ENCODE measurements around the gene HEATR3. TPM values are rescaled to one million over a fixed set of nuclear protein-coding genes. Genes with fewer than 3 reads are reported as not detected.

The HEATR3 gene
- total and polyA plus RNA-seq, 2 experiments from 2014 or later: 7.5 to 29.9 TPM

DNA sequence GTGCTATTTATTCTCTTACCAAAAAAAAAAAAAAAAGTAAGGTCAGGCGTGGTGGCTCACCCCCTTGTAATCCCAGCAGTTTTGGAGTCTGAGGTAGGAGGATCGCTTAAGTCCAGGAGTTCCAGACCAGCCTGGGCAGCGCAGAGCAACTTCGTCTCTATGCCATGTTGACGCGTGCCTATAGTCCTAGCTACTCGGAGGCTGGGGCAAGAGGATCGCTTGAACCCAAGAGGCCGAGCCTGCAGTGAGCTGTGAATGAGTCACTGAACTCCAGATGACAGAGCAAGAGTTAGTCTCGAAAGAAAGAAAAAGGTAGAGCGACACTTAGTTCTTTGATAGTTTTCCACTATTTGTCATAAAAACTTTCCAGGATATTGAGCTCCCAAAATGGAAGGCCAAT lies 86.0 kb downstream of the HEATR3 start:
- H3K4me2 ChIP-seq: peak overlapping the region; percentile 72
- peaks cover 22% of the 10 kb centered on the region for H4K20me1 ChIP-seq (replicated peaks; ENCODE audit: insufficient read depth)
- no peak for TF ChIP-seq EZH2 (IDR thresholded peaks at IDR 0.05; ENCODE audit: low read depth, unreplicated experiment)
- no peak for TF ChIP-seq NANOG (IDR thresholded peaks at IDR 0.05; ENCODE audit: borderline replicate concordance)
- TF ChIP-seq CREB1 (CRISPR knock-in tag; IDR thresholded peaks at IDR 0.05; ENCODE audit: low read depth): no peak
- TF ChIP-seq, protein P1, sequence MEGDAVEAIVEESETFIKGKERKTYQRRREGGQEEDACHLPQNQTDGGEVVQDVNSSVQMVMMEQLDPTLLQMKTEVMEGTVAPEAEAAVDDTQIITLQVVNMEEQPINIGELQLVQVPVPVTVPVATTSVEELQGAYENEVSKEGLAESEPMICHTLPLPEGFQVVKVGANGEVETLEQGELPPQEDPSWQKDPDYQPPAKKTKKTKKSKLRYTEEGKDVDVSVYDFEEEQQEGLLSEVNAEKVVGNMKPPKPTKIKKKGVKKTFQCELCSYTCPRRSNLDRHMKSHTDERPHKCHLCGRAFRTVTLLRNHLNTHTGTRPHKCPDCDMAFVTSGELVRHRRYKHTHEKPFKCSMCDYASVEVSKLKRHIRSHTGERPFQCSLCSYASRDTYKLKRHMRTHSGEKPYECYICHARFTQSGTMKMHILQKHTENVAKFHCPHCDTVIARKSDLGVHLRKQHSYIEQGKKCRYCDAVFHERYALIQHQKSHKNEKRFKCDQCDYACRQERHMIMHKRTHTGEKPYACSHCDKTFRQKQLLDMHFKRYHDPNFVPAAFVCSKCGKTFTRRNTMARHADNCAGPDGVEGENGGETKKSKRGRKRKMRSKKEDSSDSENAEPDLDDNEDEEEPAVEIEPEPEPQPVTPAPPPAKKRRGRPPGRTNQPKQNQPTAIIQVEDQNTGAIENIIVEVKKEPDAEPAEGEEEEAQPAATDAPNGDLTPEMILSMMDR (conservative IDR thresholded peaks at IDR 0.05; ENCODE audit: low read depth in 2 of 2): no peak
- peak overlapping the region; percentile 84 for H3K4me3 ChIP-seq
- no peaks in the 10 kb centered on the region for H3K9me3 Mint-ChIP-seq
- H3K4me1 ChIP-seq (ENCODE audit: insufficient read depth): peaks cover 16% of the 10 kb centered on the region
- peak overlapping the region; percentile 87 for H3K4me3 Mint-ChIP-seq
- peaks cover 2% of the 10 kb centered on the region; the same call in 1 of the 3 replicates for H3K36me3 Mint-ChIP-seq (ENCODE audit: low read depth)
- no peaks in the 10 kb centered on the region for H3F3A ChIP-seq (replicated peaks; ENCODE audit: low read depth)
- H3K27ac Mint-ChIP-seq: 0 out of 2 replicates have a peak overlapping the region, but pooled peaks have one; percentile 83
- no peak for DNase-seq (ENCODE audit: low spot score)
- no peak overlapping the region for H3K27ac ChIP-seq (ENCODE audit: low read depth)
- peaks cover 5% of the 10 kb centered on the region for H3K27me3 Mint-ChIP-seq (ENCODE audit: insufficient read depth, low read depth, poor library complexity)
- no peaks in the 10 kb centered on the region for H3K27me3 ChIP-seq (ENCODE audit: insufficient read depth)
- no peak for ATAC-seq
- H3K4me1 Mint-ChIP-seq: peaks cover 19% of the 10 kb centered on the region
- no peaks in the 10 kb centered on the region for H3K36me3 ChIP-seq (ENCODE audit: insufficient read depth)
- peaks cover 30% of the 10 kb centered on the region for H3K79me2 ChIP-seq (replicated peaks; ENCODE audit: insufficient read depth)
- peak overlapping the region; percentile 93 for H2AFZ ChIP-seq
- no peaks in the 10 kb centered on the region for H3K9me2 ChIP-seq (ENCODE audit: insufficient read depth)

DNA sequence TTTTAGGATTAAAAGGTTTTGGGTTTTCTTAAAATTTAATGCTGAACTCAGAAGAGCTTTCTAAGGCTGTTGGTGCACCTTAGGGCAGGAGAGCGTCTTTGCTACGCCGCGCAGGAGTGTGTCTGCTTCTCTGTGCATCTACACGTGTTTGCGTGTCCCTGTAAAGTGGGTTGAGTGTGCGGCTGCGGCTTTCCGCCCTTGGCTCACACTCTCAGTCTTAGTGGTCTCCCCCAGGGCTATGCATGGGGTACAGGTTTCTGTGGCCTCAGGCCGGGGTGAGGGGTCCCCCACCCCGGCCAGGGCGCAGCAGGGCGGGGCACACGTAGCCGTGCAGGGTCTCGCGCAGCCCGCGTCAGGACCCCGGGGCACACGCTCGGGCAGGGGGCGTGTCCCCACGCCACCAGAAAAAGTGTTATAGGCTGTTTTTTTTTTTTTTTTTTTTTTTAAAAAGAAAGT lies 86.6 kb downstream of the HEATR3 start:
- Histone ChIP-seq H3K4me2 (peak overlapping the region; percentile 72), H2AFZ (peak overlapping the region; percentile 93), H3K79me2 (replicated peaks; ENCODE audit: insufficient read depth) (peaks cover 36% of the 10 kb centered on the region), H3K9me2 (ENCODE audit: insufficient read depth) (no peaks in the 10 kb centered on the region), H3F3A (replicated peaks; ENCODE audit: low read depth) (no peaks in the 10 kb centered on the region), H3K4me1 (ENCODE audit: insufficient read depth) (peaks cover 16% of the 10 kb centered on the region), H3K36me3 (ENCODE audit: insufficient read depth) (no peaks in the 10 kb centered on the region), H3K4me3 (peak overlapping the region; percentile 84), H3K27ac (ENCODE audit: low read depth) (peak overlapping the region; percentile 70), H3K27me3 (ENCODE audit: insufficient read depth) (no peaks in the 10 kb centered on the region), H4K20me1 (replicated peaks; ENCODE audit: insufficient read depth) (peaks cover 28% of the 10 kb centered on the region)
- TF ChIP-seq CREB1 (CRISPR knock-in tag; IDR thresholded peaks at IDR 0.05; ENCODE audit: low read depth) (peak; percentile 6; the same call in 1 of the 2 replicates), EZH2phosphoT487 (IDR thresholded peaks at IDR 0.05; ENCODE audit: unreplicated experiment) (no peak), STAT1 (IDR thresholded peaks at IDR 0.05; ENCODE audit: unreplicated experiment) (no peak), NANOG (IDR thresholded peaks at IDR 0.05; ENCODE audit: borderline replicate concordance) (no peak), ZNF331 (CRISPR knock-in tag; IDR thresholded peaks at IDR 0.05; ENCODE audit: low read depth) (no peak)
- TF ChIP-seq, protein P1 (conservative IDR thresholded peaks at IDR 0.05; ENCODE audit: low read depth in 2 of 2): no peak
- peak; percentile 82 for ATAC-seq
- Mint-ChIP-seq H3K9me3 (no peaks in the 10 kb centered on the region), H3K27me3 (ENCODE audit: insufficient read depth, low read depth, poor library complexity) (peaks cover 5% of the 10 kb centered on the region), H3K4me3 (peak overlapping the region; percentile 87), H3K4me1 (peaks cover 19% of the 10 kb centered on the region), H3K36me3 (ENCODE audit: low read depth) (peaks cover 2% of the 10 kb centered on the region; the same call in 1 of the 3 replicates), H3K27ac (peak overlapping the region; percentile 83; the same call in 1 of the 2 replicates)
- DNase-seq (ENCODE audit: low spot score): no peak
